22Rv1 (cell line): Measurements from ENCODE around the gene GK2.

Source experiments
- H3K27ac ChIP-seq: fragments of 450-650 bp; 2 replicates; pipeline ENCODE4 v1.5.1; 2017
- ZFX ChIP-seq: fragments of 450-650 bp; IDR thresholded peaks from 2 replicates; pipeline ENCODE4 v1.6.1; 2017; ENCODE audit warnings: antibody characterized with exemption, borderline replicate concordance
- TF ChIP-seq, protein P1 (sequence below): fragments of 450-650 bp; IDR thresholded peaks from 2 replicates; pipeline ENCODE4 v1.5.1; 2017; ENCODE audit warnings: mild to moderate bottlenecking

Gene GK2

DNA sequence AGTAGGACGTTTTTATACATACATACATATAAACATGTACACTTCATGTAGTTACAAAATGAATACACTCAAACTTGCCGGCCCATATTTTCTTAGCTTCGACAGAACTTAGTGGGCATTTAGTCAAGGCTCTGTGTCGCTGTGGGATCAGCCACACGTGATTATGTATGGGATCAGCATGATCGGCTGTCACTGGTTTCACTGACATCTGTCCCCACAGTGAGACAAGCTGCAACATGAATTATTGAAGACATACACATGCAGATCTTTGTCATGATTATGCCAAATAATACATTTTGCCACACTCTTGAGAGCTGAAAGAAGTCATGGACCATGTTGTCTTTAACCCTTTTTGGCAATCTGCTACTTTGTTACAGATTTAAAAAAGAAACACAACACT, 44.0 kb downstream of the GK2 start:
- TF ChIP-seq, protein P1, sequence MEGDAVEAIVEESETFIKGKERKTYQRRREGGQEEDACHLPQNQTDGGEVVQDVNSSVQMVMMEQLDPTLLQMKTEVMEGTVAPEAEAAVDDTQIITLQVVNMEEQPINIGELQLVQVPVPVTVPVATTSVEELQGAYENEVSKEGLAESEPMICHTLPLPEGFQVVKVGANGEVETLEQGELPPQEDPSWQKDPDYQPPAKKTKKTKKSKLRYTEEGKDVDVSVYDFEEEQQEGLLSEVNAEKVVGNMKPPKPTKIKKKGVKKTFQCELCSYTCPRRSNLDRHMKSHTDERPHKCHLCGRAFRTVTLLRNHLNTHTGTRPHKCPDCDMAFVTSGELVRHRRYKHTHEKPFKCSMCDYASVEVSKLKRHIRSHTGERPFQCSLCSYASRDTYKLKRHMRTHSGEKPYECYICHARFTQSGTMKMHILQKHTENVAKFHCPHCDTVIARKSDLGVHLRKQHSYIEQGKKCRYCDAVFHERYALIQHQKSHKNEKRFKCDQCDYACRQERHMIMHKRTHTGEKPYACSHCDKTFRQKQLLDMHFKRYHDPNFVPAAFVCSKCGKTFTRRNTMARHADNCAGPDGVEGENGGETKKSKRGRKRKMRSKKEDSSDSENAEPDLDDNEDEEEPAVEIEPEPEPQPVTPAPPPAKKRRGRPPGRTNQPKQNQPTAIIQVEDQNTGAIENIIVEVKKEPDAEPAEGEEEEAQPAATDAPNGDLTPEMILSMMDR = no peak
- no peak for TF ChIP-seq ZFX
- H3K27ac ChIP-seq = no peak overlapping the region

DNA sequence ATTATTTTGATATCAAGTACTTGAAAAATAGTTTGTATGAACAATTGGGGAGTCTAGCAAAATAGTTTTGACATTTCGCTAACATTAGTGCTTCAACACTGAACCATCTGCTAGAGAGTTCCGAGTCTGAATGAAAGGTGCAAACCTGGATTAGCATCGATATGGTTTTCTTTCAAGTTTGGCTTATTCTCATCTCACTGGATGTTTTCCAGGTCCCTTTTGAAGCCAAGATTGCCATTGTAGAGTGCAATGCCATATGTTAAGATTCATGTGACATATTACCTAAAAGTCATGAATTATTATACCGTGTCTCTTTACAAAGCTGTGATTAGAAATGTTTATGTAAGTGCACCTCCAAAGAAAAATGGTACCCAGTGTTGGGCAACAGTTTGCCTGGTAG, 45.4 kb downstream of the GK2 start:
- H3K27ac ChIP-seq = no peak overlapping the region
- no peak for TF ChIP-seq ZFX
- TF ChIP-seq, protein P1 = no peak

DNA sequence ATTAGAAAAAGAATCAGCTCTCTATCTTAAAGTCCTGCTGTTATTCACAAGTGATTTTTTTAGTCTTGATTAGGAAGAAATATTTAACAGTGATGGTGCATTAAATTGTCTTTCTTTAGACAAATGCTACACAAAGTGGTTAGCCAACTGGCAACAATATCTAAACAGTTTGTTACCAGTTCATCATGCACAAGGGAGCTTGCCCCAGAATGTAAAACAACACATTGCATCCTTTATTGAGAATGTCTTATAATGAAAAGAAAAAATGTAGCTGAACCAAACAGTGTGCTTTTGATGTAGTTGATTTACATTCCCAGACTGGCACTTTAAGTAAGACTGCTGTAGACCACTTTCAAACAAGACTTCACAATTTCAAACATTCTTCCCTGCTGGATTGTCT, 48.0 kb downstream of the GK2 start:
- H3K27ac ChIP-seq = no peak overlapping the region
- no peak for TF ChIP-seq ZFX
- TF ChIP-seq, protein P1 = no peak

DNA sequence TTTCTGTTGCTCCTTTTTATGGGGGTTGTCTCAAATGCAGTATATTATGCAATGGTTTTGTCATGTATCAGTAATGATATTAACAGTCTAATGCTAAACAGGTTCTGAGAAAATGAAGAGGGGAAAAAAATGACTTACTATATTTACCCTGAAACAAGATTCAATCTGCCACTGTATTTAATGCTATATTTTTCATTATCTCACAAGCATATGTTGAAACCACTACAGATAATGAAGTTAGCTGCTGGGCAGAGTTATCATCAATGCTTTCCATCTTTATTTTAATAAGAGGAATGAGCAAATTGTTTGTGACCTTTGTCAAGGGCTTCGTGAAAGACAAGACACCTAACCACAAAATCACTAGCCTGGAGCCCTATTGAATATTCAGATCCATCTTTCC, 49.6 kb downstream of the GK2 start:
- TF ChIP-seq, protein P1 = no peak
- TF ChIP-seq ZFX = no peak
- H3K27ac ChIP-seq = no peak overlapping the region

DNA sequence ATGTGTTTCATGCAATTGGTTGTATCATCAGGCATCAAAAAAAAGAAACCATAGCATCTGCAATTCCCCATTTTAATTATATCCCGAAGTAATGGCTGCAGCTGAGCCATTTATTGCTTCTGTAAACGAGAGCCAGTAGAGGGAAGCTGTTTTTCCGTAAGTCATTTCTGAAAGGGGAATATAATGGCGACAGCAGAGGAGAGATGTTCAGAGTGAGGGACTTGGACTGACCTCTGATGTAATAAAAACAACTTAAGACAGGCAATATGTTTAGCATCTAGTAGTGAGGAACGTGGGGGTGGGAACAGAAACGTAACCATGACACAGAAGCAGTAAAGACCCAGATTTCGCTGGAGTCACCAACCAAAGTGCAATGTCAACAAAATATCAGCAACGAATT, 50.7 kb downstream of the GK2 start:
- H3K27ac ChIP-seq = no peak overlapping the region
- no peak for TF ChIP-seq ZFX
- TF ChIP-seq, protein P1 = no peak
